ENCODE results near the gene PHF19. TPM values are rescaled to one million over a fixed set of nuclear protein-coding genes. Genes with fewer than 3 reads are reported as not detected.

PHF19 gene
- total and polyA plus RNA-seq, 2 of the 8 experiments (the other 6 are each of a cell fraction or from before 2014, with no cell fraction given): 28.2 to 31.8 TPM

GRCh38 chr9:120913647-120914264 is 36.8 kb upstream of the PHF19 start (continued):
- TF ChIP-seq, protein P1, sequence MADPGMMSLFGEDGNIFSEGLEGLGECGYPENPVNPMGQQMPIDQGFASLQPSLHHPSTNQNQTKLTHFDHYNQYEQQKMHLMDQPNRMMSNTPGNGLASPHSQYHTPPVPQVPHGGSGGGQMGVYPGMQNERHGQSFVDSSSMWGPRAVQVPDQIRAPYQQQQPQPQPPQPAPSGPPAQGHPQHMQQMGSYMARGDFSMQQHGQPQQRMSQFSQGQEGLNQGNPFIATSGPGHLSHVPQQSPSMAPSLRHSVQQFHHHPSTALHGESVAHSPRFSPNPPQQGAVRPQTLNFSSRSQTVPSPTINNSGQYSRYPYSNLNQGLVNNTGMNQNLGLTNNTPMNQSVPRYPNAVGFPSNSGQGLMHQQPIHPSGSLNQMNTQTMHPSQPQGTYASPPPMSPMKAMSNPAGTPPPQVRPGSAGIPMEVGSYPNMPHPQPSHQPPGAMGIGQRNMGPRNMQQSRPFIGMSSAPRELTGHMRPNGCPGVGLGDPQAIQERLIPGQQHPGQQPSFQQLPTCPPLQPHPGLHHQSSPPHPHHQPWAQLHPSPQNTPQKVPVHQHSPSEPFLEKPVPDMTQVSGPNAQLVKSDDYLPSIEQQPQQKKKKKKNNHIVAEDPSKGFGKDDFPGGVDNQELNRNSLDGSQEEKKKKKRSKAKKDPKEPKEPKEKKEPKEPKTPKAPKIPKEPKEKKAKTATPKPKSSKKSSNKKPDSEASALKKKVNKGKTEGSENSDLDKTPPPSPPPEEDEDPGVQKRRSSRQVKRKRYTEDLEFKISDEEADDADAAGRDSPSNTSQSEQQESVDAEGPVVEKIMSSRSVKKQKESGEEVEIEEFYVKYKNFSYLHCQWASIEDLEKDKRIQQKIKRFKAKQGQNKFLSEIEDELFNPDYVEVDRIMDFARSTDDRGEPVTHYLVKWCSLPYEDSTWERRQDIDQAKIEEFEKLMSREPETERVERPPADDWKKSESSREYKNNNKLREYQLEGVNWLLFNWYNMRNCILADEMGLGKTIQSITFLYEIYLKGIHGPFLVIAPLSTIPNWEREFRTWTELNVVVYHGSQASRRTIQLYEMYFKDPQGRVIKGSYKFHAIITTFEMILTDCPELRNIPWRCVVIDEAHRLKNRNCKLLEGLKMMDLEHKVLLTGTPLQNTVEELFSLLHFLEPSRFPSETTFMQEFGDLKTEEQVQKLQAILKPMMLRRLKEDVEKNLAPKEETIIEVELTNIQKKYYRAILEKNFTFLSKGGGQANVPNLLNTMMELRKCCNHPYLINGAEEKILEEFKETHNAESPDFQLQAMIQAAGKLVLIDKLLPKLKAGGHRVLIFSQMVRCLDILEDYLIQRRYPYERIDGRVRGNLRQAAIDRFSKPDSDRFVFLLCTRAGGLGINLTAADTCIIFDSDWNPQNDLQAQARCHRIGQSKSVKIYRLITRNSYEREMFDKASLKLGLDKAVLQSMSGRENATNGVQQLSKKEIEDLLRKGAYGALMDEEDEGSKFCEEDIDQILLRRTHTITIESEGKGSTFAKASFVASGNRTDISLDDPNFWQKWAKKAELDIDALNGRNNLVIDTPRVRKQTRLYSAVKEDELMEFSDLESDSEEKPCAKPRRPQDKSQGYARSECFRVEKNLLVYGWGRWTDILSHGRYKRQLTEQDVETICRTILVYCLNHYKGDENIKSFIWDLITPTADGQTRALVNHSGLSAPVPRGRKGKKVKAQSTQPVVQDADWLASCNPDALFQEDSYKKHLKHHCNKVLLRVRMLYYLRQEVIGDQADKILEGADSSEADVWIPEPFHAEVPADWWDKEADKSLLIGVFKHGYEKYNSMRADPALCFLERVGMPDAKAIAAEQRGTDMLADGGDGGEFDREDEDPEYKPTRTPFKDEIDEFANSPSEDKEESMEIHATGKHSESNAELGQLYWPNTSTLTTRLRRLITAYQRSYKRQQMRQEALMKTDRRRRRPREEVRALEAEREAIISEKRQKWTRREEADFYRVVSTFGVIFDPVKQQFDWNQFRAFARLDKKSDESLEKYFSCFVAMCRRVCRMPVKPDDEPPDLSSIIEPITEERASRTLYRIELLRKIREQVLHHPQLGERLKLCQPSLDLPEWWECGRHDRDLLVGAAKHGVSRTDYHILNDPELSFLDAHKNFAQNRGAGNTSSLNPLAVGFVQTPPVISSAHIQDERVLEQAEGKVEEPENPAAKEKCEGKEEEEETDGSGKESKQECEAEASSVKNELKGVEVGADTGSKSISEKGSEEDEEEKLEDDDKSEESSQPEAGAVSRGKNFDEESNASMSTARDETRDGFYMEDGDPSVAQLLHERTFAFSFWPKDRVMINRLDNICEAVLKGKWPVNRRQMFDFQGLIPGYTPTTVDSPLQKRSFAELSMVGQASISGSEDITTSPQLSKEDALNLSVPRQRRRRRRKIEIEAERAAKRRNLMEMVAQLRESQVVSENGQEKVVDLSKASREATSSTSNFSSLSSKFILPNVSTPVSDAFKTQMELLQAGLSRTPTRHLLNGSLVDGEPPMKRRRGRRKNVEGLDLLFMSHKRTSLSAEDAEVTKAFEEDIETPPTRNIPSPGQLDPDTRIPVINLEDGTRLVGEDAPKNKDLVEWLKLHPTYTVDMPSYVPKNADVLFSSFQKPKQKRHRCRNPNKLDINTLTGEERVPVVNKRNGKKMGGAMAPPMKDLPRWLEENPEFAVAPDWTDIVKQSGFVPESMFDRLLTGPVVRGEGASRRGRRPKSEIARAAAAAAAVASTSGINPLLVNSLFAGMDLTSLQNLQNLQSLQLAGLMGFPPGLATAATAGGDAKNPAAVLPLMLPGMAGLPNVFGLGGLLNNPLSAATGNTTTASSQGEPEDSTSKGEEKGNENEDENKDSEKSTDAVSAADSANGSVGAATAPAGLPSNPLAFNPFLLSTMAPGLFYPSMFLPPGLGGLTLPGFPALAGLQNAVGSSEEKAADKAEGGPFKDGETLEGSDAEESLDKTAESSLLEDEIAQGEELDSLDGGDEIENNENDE (IDR thresholded peaks at IDR 0.05; ENCODE audit: insufficient replicate concordance, low read length): no peak
- 0 out of 2 replicates have a peak, but pooled peaks have one; percentile 15 for TF ChIP-seq CREB1 (IDR thresholded peaks at IDR 0.05)
